K562 (cell line): Measurements from ENCODE around the gene DPP4. TPM values are rescaled to one million over a fixed set of nuclear protein-coding genes. Genes with fewer than 3 reads are reported as not detected.

ENCODE experiments used
- ATAC-seq: fragments of 200-7000 bp; cut with Tn5 transposase; 3 replicates; pipeline ENCODE4 v1.9.1; 2020; ENCODE audit warnings: moderate library complexity
- BruUV-seq: library from RNA; stranded (reverse); fragments of 400-500 nt; replicated peaks from 2 replicates; lab custom pipeline; 2021; lab: Mats Ljungman, UMichigan
- CTCF ChIA-PET: fragments of 300-600 bp; formaldehyde crosslinking; extraction: SDS; loops from one replicate; lab custom pipeline; 2021; ENCODE audit warnings: low intra/inter-chr PET ratio; lab: Yijun Ruan, JAX
- POLR2A ChIA-PET: fragments of 300-600, 350-650 bp; sonication (Branson Sonifier 250); formaldehyde crosslinking; extraction: SDS; loops from one replicate; lab custom pipeline; 2021; ENCODE audit warnings: antibody characterized with exemption, inconsistent platforms; lab: Yijun Ruan, JAX
- DNase-seq, 4 experiments: peaks; one replicate each; pipeline versions ENCODE4 v3.0.0 to v3.0.0-alpha.2; 2011 to 2018; ENCODE audit warnings: low spot score in 3 of 4, mixed read lengths in 3 of 4; ENCODE audit errors: extremely low read depth in 1 of 4
- FAIRE-seq: peaks from 2 replicates; lab custom pipeline; 2011; peaks lifted over from hg19 to GRCh38; lab: Jason Lieb, UNC
- H2AFZ ChIP-seq: 2 replicates; pipeline ENCODE4 v1.6.0; 2011; ENCODE audit warnings: low read depth, low read length, control low read depth, inconsistent platforms
- H3K27ac ChIP-seq: fragments of 200-600 bp; 3 replicates; pipeline ENCODE4 v1.8.0; 2011; ENCODE audit warnings: low read depth, mild to moderate bottlenecking, control low read depth, inconsistent platforms, low read length, moderate library complexity, mixed read lengths; ENCODE audit errors: extremely low read depth
- H3K27me3 ChIP-seq, 2 experiments: fragments of 300-600 bp in 1 of 2; 2 replicates in 1 of 2; 3 replicates in 1 of 2; pipeline versions ENCODE4 v1.6.0 to v1.8.0; 2011; ENCODE audit warnings: inconsistent platforms in 2 of 2, low read length in 2 of 2, mild to moderate bottlenecking in 1 of 2, mixed read lengths in 1 of 2, moderate library complexity in 1 of 2; ENCODE audit not compliant: control insufficient read depth in 2 of 2, insufficient read depth in 2 of 2
- H3K36me3 ChIP-seq: fragments of 300-600 bp; 3 replicates; pipeline ENCODE4 v1.8.0; 2011; ENCODE audit warnings: mild to moderate bottlenecking, low read length, inconsistent platforms; ENCODE audit not compliant: control insufficient read depth, insufficient read depth
- H3K4me1 ChIP-seq, 2 experiments: fragments of 200-600 bp in 1 of 2; replicated peaks in 1 of 2; 2 replicates in 1 of 2; 3 replicates in 1 of 2; pipeline versions ENCODE4 v1.5.1 to v1.8.0; 2011; ENCODE audit warnings: inconsistent platforms in 2 of 2, low read length in 2 of 2, mild to moderate bottlenecking in 1 of 2, mixed read lengths in 1 of 2, moderate library complexity in 1 of 2; ENCODE audit not compliant: control insufficient read depth in 2 of 2, insufficient read depth in 2 of 2
- H3K4me2 ChIP-seq: 2 replicates; pipeline ENCODE4 v1.6.1; 2011; ENCODE audit warnings: low read length, control low read depth, inconsistent platforms, mixed read lengths; ENCODE audit not compliant: insufficient read depth
- H3K4me3 ChIP-seq: fragments of 200-600 bp; sonication (generic), shearing (Covaris generic); 2 replicates; pipeline ENCODE4 v1.5.1; 2016; ENCODE audit warnings: control low read depth, inconsistent platforms
- H3K79me2 ChIP-seq: fragments of 200-600 bp; 3 replicates; pipeline ENCODE4 v1.8.0; 2011; ENCODE audit warnings: low read length, inconsistent platforms; ENCODE audit not compliant: control insufficient read depth, insufficient read depth
- H3K9ac ChIP-seq, 2 experiments: 2 replicates each; pipeline versions ENCODE4 v1.6.0 to v1.6.1; 2011; ENCODE audit warnings: low read depth in 2 of 2, low read length in 2 of 2, control low read depth in 1 of 2, inconsistent platforms in 1 of 2, mild to moderate bottlenecking in 1 of 2, mixed read lengths in 1 of 2; ENCODE audit not compliant: insufficient read depth in 1 of 2
- H3K9me1 ChIP-seq: one replicate; pipeline ENCODE4 v1.6.0; 2011; ENCODE audit warnings: inconsistent platforms, mild to moderate bottlenecking, low read length, moderate library complexity; ENCODE audit not compliant: control insufficient read depth, insufficient read depth
- H3K9me3 ChIP-seq: replicated peaks from 2 replicates; pipeline ENCODE4 v1.5.1; 2011; ENCODE audit warnings: low read depth, low read length, inconsistent platforms; ENCODE audit not compliant: control insufficient read depth, insufficient read depth
- H4K20me1 ChIP-seq: replicated peaks from 2 replicates; pipeline ENCODE4 v1.6.1; 2011; ENCODE audit warnings: low read length, inconsistent platforms, mixed read lengths; ENCODE audit not compliant: control insufficient read depth, insufficient read depth
- HCFC1 ChIP-seq: IDR thresholded peaks from 2 replicates; pipeline ENCODE4 v1.6.1; 2012; ENCODE audit warnings: low read depth, low read length, improper control_type of control experiment
- IFI16 ChIP-seq: fragments of 250-450 bp; sonication (Bioruptor Pico); IDR thresholded peaks from 2 replicates; pipeline ENCODE4 v2.1.2; 2022; ENCODE audit warnings: mild to moderate bottlenecking, inconsistent platforms
- ZNF655 ChIP-seq: fragments of 250-450 bp; sonication (Bioruptor Pico); IDR thresholded peaks from 2 replicates; pipeline ENCODE4 v1.5.0; 2021
- WGBS: fragments of 100-300 bp; shearing (Covaris generic); methylation state at CpG from one replicate; pipeline ENCODE4 v1.1.6; 2016; ENCODE audit warnings: low coverage, mixed read lengths; ENCODE audit not compliant: insufficient coverage; ENCODE audit errors: missing lambda C conversion rate; 5-methylcytosine and 5-hydroxymethylcytosine counted together
- in situ Hi-C: fragments of 300-500 bp; cut with MboI; formaldehyde crosslinking; loops from 4 replicates; pipeline ENCODE4 v1.15.0; 2018; ENCODE audit warnings: inconsistent platforms, mixed read lengths
- intact Hi-C: fragments of 100-400 bp; cut with micrococcal nuclease; formaldehyde crosslinking; loops from 2 replicates; pipeline ENCODE4 v1.14.2; 2022
- polyA plus RNA-seq, 8 experiments: library from polyadenylated mRNA; depleted of rRNA in 4 of 8; stranded (reverse) in 5 of 8; unstranded in 3 of 8; fragments of >200 nt; fragmentation: Nextera tagmentation in 2 of 8; fragmentation: Illumina TruSeq in 1 of 8; extraction: Ambion mirVana in 2 of 8; extraction: Trizol in 1 of 8; gene quantifications; 2 replicates each; pipeline versions ENCODE4 v1.2.1 to v1.2.3, GENCODE V29; 2011 to 2014; ENCODE audit warnings: inconsistent platforms in 1 of 8, missing spikeins in 1 of 8
- total RNA-seq, 7 experiments: library from RNA; depleted of rRNA in 6 of 7; stranded (reverse); fragments of >200 nt in 6 of 7; fragmentation: Illumina TruSeq in 2 of 7; extraction: Trizol in 2 of 7; gene quantifications; 2 replicates each; pipeline versions ENCODE4 v1.2.1 to v1.2.3, GENCODE V29; 2011 to 2021; ENCODE audit warnings: low replicate concordance in 1 of 7
- TF ChIP-seq, protein P1 (sequence below), 3 experiments: IDR thresholded peaks in 2 of 3; conservative IDR thresholded peaks in 1 of 3; 2 replicates each; pipeline ENCODE4 v1.5.1; 2011 to 2012; ENCODE audit warnings: low read length in 3 of 3, mild to moderate bottlenecking in 3 of 3, control low read depth in 2 of 3, improper control_type of control experiment in 1 of 3, inconsistent platforms in 1 of 3, low read depth in 1 of 3, mixed read lengths in 1 of 3, moderate library complexity in 1 of 3; ENCODE audit not compliant: insufficient read depth in 2 of 3
- TF ChIP-seq, protein P2 (sequence below): sonication (generic); formaldehyde crosslinking; IDR thresholded peaks from 2 replicates; pipeline ENCODE4 v1.8.1; 2023; ENCODE audit warnings: mild to moderate bottlenecking, missing genetic modification reagents
- TF ChIP-seq, protein P3 (sequence below): fragments of 450-650 bp; IDR thresholded peaks from 2 replicates; pipeline ENCODE4 v1.6.1; 2016; ENCODE audit warnings: borderline replicate concordance

Gene DPP4
- total and polyA plus RNA-seq, 9 of the 15 experiments (the other 6 are each of a cell fraction or from before 2014, with no cell fraction given), result 0.11 TPM; not detected in 8

GRCh38 chr2:161988589-161988988 lies 85.4 kb downstream of the DPP4 start:
- FAIRE-seq, result no peak
- peak in 2 of 4 experiments; percentile 2 to 14 for DNase-seq
- H3K4me2 ChIP-seq, result no peak overlapping the region
- no peaks in the 10 kb centered on the region; the same call in 1 of the 2 replicates for H3K9me3 ChIP-seq
- no peak for ATAC-seq
- intact Hi-C loops (no loop called here), in situ Hi-C loops (no loop called here)
- no peak overlapping the region for H3K27ac ChIP-seq
- H3K4me3 ChIP-seq, result no peak overlapping the region
- H3K4me1 ChIP-seq, result no peaks in the 10 kb centered on the region
- no TSS peak for BruUV-seq
- no peak overlapping the region for H2AFZ ChIP-seq
- no peaks in the 10 kb centered on the region for H3K79me2 ChIP-seq
- H4K20me1 ChIP-seq, result no peaks in the 10 kb centered on the region
- TF ChIP-seq, protein P1, sequence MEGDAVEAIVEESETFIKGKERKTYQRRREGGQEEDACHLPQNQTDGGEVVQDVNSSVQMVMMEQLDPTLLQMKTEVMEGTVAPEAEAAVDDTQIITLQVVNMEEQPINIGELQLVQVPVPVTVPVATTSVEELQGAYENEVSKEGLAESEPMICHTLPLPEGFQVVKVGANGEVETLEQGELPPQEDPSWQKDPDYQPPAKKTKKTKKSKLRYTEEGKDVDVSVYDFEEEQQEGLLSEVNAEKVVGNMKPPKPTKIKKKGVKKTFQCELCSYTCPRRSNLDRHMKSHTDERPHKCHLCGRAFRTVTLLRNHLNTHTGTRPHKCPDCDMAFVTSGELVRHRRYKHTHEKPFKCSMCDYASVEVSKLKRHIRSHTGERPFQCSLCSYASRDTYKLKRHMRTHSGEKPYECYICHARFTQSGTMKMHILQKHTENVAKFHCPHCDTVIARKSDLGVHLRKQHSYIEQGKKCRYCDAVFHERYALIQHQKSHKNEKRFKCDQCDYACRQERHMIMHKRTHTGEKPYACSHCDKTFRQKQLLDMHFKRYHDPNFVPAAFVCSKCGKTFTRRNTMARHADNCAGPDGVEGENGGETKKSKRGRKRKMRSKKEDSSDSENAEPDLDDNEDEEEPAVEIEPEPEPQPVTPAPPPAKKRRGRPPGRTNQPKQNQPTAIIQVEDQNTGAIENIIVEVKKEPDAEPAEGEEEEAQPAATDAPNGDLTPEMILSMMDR (IDR thresholded peaks at IDR 0.05 in 2 of 3, conservative IDR thresholded peaks at IDR 0.05 in 1 of 3; ENCODE audit: insufficient read depth in 2 of 3, low read depth in 1 of 3, low read length in 3 of 3), result peak in 1 of 3 experiments; percentile 9; a peak in 1 of 6 replicates
- TF ChIP-seq IFI16 (CRISPR knock-in tag), result no peak
- H3K9ac ChIP-seq, result no peak overlapping the region
- POLR2A ChIA-PET, result no interaction called here
- no peaks in the 10 kb centered on the region for H3K27me3 ChIP-seq
- H3K9me1 ChIP-seq, result no peaks in the 10 kb centered on the region
- CTCF ChIA-PET, result no interaction called here
- WGBS, result 6% methylated on average over 1 of the region's 1 CpG
- H3K36me3 ChIP-seq, result no peaks in the 10 kb centered on the region

- DNase-seq (no peak), FAIRE-seq (no peak), ATAC-seq (no peak)
- Histone ChIP-seq H3K27ac (no peak overlapping the region), H3K79me2 (no peaks in the 10 kb centered on the region), H3K36me3 (no peaks in the 10 kb centered on the region), H3K9me3 (no peaks in the 10 kb centered on the region; the same call in 1 of the 2 replicates), H3K27me3 (no peaks in the 10 kb centered on the region), H4K20me1 (no peaks in the 10 kb centered on the region), H3K4me1 (no peaks in the 10 kb centered on the region), H3K4me3 (no peak overlapping the region), H3K9me1 (no peaks in the 10 kb centered on the region), H3K4me2 (no peak overlapping the region), H3K9ac (no peak overlapping the region), H2AFZ (no peak overlapping the region)
- intact Hi-C loops, result no loop called here
- ChIA-PET CTCF (no interaction called here), POLR2A (no interaction called here)
- BruUV-seq, result no TSS peak
- in situ Hi-C loops, result no loop called here
- 0% methylated on average over 2 of the region's 2 CpGs for WGBS
- TF ChIP-seq ZNF655 (CRISPR knock-in tag) (no peak), HCFC1 (no peak)
- TF ChIP-seq, protein P2, sequence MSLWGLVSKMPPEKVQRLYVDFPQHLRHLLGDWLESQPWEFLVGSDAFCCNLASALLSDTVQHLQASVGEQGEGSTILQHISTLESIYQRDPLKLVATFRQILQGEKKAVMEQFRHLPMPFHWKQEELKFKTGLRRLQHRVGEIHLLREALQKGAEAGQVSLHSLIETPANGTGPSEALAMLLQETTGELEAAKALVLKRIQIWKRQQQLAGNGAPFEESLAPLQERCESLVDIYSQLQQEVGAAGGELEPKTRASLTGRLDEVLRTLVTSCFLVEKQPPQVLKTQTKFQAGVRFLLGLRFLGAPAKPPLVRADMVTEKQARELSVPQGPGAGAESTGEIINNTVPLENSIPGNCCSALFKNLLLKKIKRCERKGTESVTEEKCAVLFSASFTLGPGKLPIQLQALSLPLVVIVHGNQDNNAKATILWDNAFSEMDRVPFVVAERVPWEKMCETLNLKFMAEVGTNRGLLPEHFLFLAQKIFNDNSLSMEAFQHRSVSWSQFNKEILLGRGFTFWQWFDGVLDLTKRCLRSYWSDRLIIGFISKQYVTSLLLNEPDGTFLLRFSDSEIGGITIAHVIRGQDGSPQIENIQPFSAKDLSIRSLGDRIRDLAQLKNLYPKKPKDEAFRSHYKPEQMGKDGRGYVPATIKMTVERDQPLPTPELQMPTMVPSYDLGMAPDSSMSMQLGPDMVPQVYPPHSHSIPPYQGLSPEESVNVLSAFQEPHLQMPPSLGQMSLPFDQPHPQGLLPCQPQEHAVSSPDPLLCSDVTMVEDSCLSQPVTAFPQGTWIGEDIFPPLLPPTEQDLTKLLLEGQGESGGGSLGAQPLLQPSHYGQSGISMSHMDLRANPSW (CRISPR knock-in tag), result no peak
- TF ChIP-seq, protein P3, sequence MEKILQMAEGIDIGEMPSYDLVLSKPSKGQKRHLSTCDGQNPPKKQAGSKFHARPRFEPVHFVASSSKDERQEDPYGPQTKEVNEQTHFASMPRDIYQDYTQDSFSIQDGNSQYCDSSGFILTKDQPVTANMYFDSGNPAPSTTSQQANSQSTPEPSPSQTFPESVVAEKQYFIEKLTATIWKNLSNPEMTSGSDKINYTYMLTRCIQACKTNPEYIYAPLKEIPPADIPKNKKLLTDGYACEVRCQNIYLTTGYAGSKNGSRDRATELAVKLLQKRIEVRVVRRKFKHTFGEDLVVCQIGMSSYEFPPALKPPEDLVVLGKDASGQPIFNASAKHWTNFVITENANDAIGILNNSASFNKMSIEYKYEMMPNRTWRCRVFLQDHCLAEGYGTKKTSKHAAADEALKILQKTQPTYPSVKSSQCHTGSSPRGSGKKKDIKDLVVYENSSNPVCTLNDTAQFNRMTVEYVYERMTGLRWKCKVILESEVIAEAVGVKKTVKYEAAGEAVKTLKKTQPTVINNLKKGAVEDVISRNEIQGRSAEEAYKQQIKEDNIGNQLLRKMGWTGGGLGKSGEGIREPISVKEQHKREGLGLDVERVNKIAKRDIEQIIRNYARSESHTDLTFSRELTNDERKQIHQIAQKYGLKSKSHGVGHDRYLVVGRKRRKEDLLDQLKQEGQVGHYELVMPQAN, result no peak
These were observed 86.7 kb downstream of the DPP4 start for GRCh38 chr2:161987311-161987710.
